Measurements from ENCODE around the gene MAP3K14. TPM values are rescaled to one million over a fixed set of nuclear protein-coding genes. Genes with fewer than 3 reads are reported as not detected.
"Not testable (repeated sequence)": the region's sequence is repeated elsewhere in the genome, so short reads cannot be mapped to it uniquely, and the experiment has no call there.

Gene MAP3K14
- total RNA-seq, 4 donors from 2014 or later, result 18.0 to 62.8 (median 34.0) TPM

GRCh38 chr17:45302649-45303173 is 14.1 kb downstream of the MAP3K14 start:
- ATAC-seq, result peak; percentile 20 to 32
- Histone ChIP-seq H3K4me3 (no peak overlapping the region), H3K9me3 (no peaks in the 10 kb centered on the region), H3K36me3 (no peaks in the 10 kb centered on the region), H3K4me1 (peaks cover 82 to 92% of the 10 kb centered on the region in 2 donors), H3K27ac (peak overlapping the region; percentile 88 to 98 (median 94)), H3K27me3 (no peaks in the 10 kb centered on the region)
- intact Hi-C loops (cut with DNase I; ENCODE audit: low total_unique reads) (no loop called here), in situ Hi-C loops (cut with MboI; ENCODE audit: low sequenced_read_pairs in 4 of 4) (no loop called here)
- DNase-seq, result peak; percentile 40 to 71
- TF ChIP-seq CTCF (IDR thresholded peaks at IDR 0.05 in 4 of 5, conservative IDR thresholded peaks at IDR 0.05 in 1 of 5), result no peak
- TF ChIP-seq POLR2A (IDR thresholded peaks at IDR 0.05), result no peak

GRCh38 chr17:45302220-45302619 is 14.6 kb downstream of the MAP3K14 start:
- intact Hi-C loops (cut with DNase I; ENCODE audit: low total_unique reads); ATAC-seq; H3K27me3 ChIP-seq; H3K9me3 ChIP-seq; H3K36me3 ChIP-seq; H3K4me3 ChIP-seq; in situ Hi-C loops (cut with MboI; ENCODE audit: low sequenced_read_pairs in 4 of 4): not testable (repeated sequence)
- peak in 1 of 2 donors; percentile 63 for DNase-seq
- H3K4me1 ChIP-seq, result peaks cover 82 to 92% of the 10 kb centered on the region in 2 donors
- peak overlapping the region; percentile 88 to 98 (median 94) for H3K27ac ChIP-seq

- H3K4me1 ChIP-seq, result peaks cover 82 to 92% of the 10 kb centered on the region in 2 donors
- H3K4me3 ChIP-seq, result no peak overlapping the region
- ATAC-seq (no peak), DNase-seq (no peak)
- H3K36me3 ChIP-seq, result no peaks in the 10 kb centered on the region
- no peaks in the 10 kb centered on the region for H3K9me3 ChIP-seq
- intact Hi-C loops (cut with DNase I; ENCODE audit: low total_unique reads) (no loop called here), in situ Hi-C loops (cut with MboI; ENCODE audit: low sequenced_read_pairs in 4 of 4) (no loop called here)
- no peaks in the 10 kb centered on the region for H3K27me3 ChIP-seq
- TF ChIP-seq CTCF (IDR thresholded peaks at IDR 0.05 in 4 of 5, conservative IDR thresholded peaks at IDR 0.05 in 1 of 5), result no peak
- no peak for TF ChIP-seq POLR2A (IDR thresholded peaks at IDR 0.05)
- peak overlapping the region; percentile 88 to 98 (median 94) for H3K27ac ChIP-seq
These were observed 15.1 kb downstream of the MAP3K14 start for GRCh38 chr17:45301674-45302073.

GRCh38 chr17:45300060-45300751 is 16.6 kb downstream of the MAP3K14 start:
- no peak for ATAC-seq
- in situ Hi-C loops (cut with MboI; ENCODE audit: low sequenced_read_pairs in 4 of 4), result no loop called here
- H3K4me3 ChIP-seq, result no peak overlapping the region

More at GRCh38 chr17:45300060-45300751, 16.6 kb downstream of the MAP3K14 start:
- Histone ChIP-seq H3K27me3 (no peaks in the 10 kb centered on the region), H3K9me3 (no peaks in the 10 kb centered on the region), H3K4me1 (peaks cover 82 to 92% of the 10 kb centered on the region in 2 donors), H3K36me3 (no peaks in the 10 kb centered on the region), H3K27ac (peak overlapping the region; percentile 88 to 98 (median 94))
- TF ChIP-seq POLR2A (IDR thresholded peaks at IDR 0.05), result no peak
- no peak for TF ChIP-seq CTCF (IDR thresholded peaks at IDR 0.05 in 4 of 5, conservative IDR thresholded peaks at IDR 0.05 in 1 of 5)
- intact Hi-C loops (cut with DNase I; ENCODE audit: low total_unique reads), result no loop called here
- peak in 1 of 2 donors; percentile 19 for DNase-seq

All from gastrocnemius medialis (tissue), 4 donors.